ENCODE results near the gene SIVA1.

The SIVA1 gene

DNA sequence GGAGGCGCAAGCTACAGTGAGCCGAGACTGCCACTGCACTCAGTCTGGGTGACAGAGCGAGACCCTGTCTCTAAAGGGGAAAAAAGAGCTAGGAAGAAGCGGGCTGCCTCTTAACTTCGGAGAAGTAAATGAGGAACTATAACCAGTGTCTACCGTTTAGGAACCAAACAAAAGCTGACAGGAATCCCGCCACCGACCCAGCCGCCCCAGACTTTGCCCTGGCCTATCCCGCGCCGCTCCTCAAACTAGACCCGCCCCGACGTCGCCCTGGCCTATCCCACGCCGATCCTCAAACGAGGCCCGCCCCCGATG is 568 bp upstream of the SIVA1 start (continued):
- TF ChIP-seq, protein P1, sequence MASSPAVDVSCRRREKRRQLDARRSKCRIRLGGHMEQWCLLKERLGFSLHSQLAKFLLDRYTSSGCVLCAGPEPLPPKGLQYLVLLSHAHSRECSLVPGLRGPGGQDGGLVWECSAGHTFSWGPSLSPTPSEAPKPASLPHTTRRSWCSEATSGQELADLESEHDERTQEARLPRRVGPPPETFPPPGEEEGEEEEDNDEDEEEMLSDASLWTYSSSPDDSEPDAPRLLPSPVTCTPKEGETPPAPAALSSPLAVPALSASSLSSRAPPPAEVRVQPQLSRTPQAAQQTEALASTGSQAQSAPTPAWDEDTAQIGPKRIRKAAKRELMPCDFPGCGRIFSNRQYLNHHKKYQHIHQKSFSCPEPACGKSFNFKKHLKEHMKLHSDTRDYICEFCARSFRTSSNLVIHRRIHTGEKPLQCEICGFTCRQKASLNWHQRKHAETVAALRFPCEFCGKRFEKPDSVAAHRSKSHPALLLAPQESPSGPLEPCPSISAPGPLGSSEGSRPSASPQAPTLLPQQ (tag by site-specific recombination; IDR thresholded peaks at IDR 0.05) = no peak
- TF ChIP-seq ZNF19 (tag by site-specific recombination; IDR thresholded peaks at IDR 0.05; ENCODE audit: low read depth) (no peak), ZNF138 (tag by site-specific recombination; IDR thresholded peaks at IDR 0.05; ENCODE audit: borderline replicate concordance) (no peak), HIC1 (tag by site-specific recombination; IDR thresholded peaks at IDR 0.05) (no peak), ZNF266 (tag by site-specific recombination; IDR thresholded peaks at IDR 0.05; ENCODE audit: low read depth) (no peak)

- H3K4me1 ChIP-seq (ENCODE audit: control insufficient read depth, insufficient read depth, low read length) = no peaks in the 10 kb centered on the region; the same call in 1 of the 2 replicates
- H3K36me3 ChIP-seq (ENCODE audit: control insufficient read depth in 2 of 2, insufficient read depth in 1 of 2, low read length in 2 of 2) = peaks cover 0 to 49% of the 10 kb centered on the region in 2 experiments; a peak in 1 of 3 replicates
- peak overlapping the region; percentile 100 for H3K4me3 ChIP-seq (ENCODE audit: low read depth, low read length)
- ChIA-PET POLR2A (interaction anchor here (0.6 to 2.4 kb wide), 11 partner anchors 8 to 352 kb away, joined by 3 to 10 read pairs (median 7); no protein-coding TSS in a partner anchor), CTCF (interaction anchor here (0.6 to 2.3 kb wide), 4 partner anchors 14 to 338 kb away, joined by 3 to 15 read pairs (median 4); no protein-coding TSS in a partner anchor)
- peak overlapping the region; percentile 92 for H3K27ac ChIP-seq (ENCODE audit: extremely low read depth, low read depth, low read length)
- no peaks in the 10 kb centered on the region for H3K9me3 ChIP-seq (ENCODE audit: control insufficient read depth, insufficient read depth, low read depth, low read length)
- 0 out of 2 replicates have a peak, but pooled peaks have one; percentile 38 for TF ChIP-seq ZNF157 (tag by site-specific recombination; IDR thresholded peaks at IDR 0.05)
- TF ChIP-seq HOXA7 (CRISPR knock-in tag; IDR thresholded peaks at IDR 0.05; ENCODE audit: borderline replicate concordance) = no peak
- no peak for TF ChIP-seq ZNF214 (tag by site-specific recombination; IDR thresholded peaks at IDR 0.05; ENCODE audit: borderline replicate concordance)
- peak; percentile 79; the same call in 1 of the 2 replicates for TF ChIP-seq SCRT1 (tag by site-specific recombination; IDR thresholded peaks at IDR 0.05; ENCODE audit: borderline replicate concordance)
- TF ChIP-seq ZNF114 (tag by site-specific recombination; IDR thresholded peaks at IDR 0.05) = no peak
- TF ChIP-seq SCRT2 (tag by site-specific recombination; IDR thresholded peaks at IDR 0.05) = peak; percentile 92
- TF ChIP-seq ZNF670 (tag by site-specific recombination; IDR thresholded peaks at IDR 0.05; ENCODE audit: low read depth) = no peak
- no peak for TF ChIP-seq SP3 (tag by site-specific recombination; IDR thresholded peaks at IDR 0.05)
- TF ChIP-seq ZNF785 (tag by site-specific recombination; IDR thresholded peaks at IDR 0.05) = no peak
- 0 out of 2 replicates have a peak, but pooled peaks have one; percentile 14 for TF ChIP-seq GLIS2 (tag by site-specific recombination; IDR thresholded peaks at IDR 0.05)
- no peak for TF ChIP-seq ZBTB1 (tag by site-specific recombination; IDR thresholded peaks at IDR 0.05)
- TF ChIP-seq ZFP3 (tag by site-specific recombination; IDR thresholded peaks at IDR 0.05; ENCODE audit: low read depth) = no peak
- TF ChIP-seq GLIS1 (tag by site-specific recombination; IDR thresholded peaks at IDR 0.05) = peak; percentile 24; the same call in 1 of the 2 replicates
- no peak for TF ChIP-seq ZNF2 (tag by site-specific recombination; IDR thresholded peaks at IDR 0.05)
- no peak for TF ChIP-seq ZNF311 (tag by site-specific recombination; IDR thresholded peaks at IDR 0.05; ENCODE audit: borderline replicate concordance)
- TF ChIP-seq HIC1 (tag by site-specific recombination; IDR thresholded peaks at IDR 0.05) = no peak
- no peak for TF ChIP-seq HOXD13 (CRISPR knock-in tag; IDR thresholded peaks at IDR 0.05; ENCODE audit: borderline replicate concordance)
- no peak for TF ChIP-seq ZNF366 (tag by site-specific recombination; conservative IDR thresholded peaks at IDR 0.05)
- TF ChIP-seq ZBTB20 (tag by site-specific recombination; IDR thresholded peaks at IDR 0.05) = no peak
- TF ChIP-seq ZNF621 (tag by site-specific recombination; IDR thresholded peaks at IDR 0.05) = no peak
- no peak for TF ChIP-seq ZNF654 (tag by site-specific recombination; IDR thresholded peaks at IDR 0.05; ENCODE audit: low read depth)
- TF ChIP-seq ZNF280D (tag by site-specific recombination; IDR thresholded peaks at IDR 0.05) = no peak
Observed at GRCh38 chr14:104753528-104754212, 723 bp downstream of the SIVA1 start.
